GM18499 (cell line): ENCODE measurements around the gene ELOVL5.

Experiments
- ATAC-seq: cut with Tn5 transposase; IDR thresholded peaks from one replicate; pipeline ENCODE4 v1.9.1; 2021; ENCODE audit warnings: moderate number of reproducible peaks; ENCODE audit not compliant: insufficient read depth, unreplicated experiment

ELOVL5 gene

DNA sequence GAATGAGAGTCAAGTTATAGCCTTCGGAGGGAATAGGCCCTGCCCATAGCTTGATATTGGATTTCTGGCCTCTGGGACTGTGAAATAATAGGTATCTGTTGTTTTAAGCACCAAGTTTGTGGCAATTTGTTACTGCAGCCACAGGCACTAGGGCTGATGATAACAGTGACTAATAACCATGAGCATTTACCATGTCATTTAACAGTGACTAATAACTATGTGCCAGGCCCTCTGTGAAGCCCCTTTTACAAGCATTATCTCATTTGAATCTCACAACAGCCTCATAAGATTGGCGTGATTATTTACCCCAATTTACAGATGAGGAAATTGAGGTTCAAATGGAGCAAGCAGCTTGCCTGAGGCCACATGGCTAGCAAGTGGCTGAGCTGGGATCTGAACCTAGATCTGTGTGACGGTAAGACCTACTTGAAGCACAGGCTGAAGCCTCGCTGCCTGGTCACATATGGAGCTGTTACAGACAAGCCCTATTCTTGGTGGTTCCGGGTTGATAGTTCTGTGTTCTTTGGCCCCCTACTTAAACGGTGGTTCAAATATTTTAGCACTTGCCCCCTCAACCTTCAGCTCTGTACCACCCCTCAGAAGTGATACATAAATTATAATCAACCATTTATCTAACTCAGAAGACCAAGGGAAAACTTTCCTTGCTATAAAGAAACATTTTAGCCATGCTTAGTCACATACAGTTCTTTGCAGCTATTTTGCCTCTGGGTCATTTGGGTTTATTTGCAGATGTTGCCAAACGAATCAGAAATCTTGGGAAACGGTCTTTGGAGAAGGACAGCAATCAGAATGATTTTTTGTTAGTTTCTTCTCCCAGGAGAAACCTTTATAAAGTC, 98.3 kb downstream of the ELOVL5 start:
- ATAC-seq: no peak

DNA sequence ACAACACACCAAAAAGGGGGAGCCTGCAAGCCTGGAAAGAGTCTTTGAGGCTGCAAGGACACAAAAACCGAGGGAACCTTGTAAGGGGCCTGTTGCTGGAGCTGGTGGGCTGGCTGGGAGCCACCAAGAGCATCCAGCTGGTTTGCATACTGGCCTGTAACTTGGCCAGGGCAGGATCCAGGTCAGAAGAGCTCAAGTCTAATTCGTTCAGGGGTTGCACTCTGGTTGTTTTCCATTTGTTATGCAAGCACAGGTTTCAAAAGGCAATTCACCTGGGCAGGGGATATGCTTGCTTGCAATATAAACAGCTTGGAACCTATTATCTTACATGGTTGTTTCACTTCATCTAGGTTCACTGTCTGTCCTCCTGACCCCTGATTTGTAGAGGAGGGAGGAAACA, 101.8 kb downstream of the ELOVL5 start:
- no peak for ATAC-seq

DNA sequence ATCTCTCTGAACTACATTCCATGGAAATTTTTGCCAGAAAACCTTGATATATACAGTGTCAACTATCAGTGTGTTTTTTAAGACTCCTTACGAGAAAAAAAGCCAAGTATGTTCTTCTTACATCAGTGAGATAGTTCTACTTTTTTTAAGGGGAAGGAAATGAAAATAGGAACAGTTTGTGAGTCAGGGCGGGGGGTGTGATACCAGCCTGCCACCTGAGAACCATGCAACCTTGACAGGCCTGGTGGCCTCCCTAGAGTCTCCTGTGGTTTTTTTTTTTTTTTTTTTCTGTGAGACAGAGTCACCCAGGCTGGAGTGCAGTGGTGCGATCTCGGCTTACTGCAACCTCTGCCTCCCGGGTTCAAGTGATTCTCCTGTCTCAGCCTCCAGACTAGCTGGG, 103.8 kb downstream of the ELOVL5 start:
- peak; percentile 56 for ATAC-seq

DNA sequence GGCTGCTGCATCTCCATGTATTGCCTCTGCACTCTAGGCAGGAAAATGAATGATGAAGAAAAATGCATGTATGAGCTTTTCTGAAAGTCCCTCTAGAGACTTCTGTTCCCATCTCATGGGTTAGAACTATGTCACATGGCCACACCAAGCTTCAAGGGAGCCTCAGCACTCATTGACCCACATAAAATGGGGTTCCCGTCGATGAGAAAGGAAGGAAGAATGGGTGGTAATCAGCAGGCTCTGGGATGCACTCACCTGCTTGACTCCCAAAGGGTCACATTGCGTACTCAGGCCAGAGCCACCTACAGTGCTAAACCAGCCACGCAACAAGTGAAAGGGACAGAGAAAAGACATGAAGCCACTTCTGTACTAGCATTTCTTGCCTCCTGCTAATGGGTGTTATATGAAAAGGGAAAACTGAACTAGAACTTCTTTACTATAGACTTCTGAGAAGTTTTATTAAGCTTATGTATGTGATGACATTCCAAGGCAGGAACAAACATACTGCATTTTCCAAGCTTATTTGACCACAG, 104.3 kb downstream of the ELOVL5 start:
- ATAC-seq: no peak

DNA sequence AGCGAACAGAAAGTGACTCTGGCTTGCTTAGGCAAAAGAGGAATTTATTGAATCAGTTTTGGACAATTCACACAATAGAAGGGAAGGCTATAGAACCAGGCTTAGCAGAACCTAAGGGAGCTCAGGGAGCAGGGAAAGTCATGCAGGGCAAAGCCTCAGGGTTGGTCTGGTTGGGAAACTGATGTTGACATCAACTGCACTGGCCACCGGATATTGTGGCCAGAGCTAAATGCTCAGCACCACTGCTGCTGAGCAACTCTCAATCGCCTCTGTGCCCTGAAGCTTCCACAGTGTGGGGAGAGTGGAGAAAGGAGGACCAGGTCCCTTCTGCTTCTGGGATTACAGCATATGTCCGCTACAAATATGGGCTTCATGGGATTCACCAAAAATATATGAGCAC, 106.8 kb downstream of the ELOVL5 start:
- no peak for ATAC-seq

DNA sequence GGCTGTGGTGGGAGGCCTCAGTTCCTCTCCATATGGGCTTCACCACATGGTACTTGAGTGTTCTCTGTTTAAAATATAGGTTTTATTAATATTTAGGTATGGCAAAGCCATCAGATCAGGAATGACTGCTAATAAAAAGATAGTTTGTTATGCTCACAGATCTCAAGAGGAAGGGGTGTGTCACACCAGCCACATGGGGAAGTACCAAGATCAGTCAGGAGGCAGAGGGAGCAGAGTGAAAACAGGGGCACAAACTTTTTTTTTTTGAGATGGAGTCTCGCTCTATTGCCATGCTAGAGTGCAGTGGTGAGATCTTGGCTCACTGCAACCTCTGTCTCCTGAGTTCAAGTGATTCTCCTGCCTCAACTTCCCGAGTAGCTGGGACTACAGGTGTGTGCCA, 108.0 kb downstream of the ELOVL5 start:
- no peak for ATAC-seq

DNA sequence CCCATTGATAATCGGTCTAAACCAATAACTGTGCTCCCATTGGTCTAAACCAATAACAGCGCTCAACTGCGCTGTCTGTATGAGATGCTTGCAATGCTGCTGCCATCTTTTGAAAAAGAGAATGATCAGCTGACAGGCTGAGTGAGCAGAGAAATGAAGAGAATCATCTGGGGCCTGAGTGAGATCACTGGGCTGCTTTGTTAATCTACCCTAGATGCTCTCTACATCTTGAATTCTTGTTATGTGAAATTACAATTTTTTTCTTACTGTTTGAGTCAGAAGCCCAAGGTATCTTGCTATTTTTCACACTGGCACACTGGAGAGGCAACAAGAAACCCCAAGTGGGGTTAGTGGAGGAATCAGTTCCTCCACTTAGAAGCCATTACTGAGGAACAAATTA, 108.6 kb downstream of the ELOVL5 start:
- no peak for ATAC-seq

DNA sequence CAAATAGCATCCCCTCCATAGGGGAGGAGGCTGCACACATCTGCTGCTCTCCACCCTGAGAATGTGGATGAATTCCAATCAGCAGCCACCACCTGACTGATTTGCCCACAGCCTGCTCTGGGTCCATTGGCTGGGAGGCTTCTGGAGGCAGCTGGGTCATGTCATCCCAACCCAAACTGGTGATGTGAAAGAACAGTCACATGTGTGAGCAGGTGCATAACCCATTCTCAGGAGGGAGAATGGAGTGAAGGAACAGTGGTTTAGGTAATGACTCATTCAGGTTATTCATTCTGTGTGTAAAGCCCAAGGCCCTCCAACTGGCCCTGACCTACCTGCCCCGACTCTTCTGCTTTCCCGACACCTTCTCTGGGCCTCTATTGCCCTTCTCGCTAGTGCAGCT, 109.2 kb downstream of the ELOVL5 start:
- ATAC-seq: peak; percentile 51

DNA sequence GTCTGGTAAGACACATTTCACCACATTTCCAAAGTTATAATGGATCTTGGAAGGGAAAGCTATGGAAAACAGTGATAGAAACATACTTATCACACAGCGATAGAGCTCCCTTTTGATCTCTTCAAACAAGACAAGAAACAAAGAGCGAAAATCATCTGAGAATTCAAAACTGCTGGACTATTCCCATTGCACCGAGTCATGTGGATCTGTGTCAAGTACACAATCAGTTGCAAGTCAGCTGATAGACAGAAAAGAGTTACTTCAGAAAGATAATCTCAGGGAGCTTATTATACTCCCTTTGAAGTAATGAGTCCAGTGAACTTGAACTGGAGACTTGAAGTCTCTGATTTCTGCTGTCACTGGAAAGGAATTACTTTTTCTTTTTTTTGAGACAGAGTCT, 110.4 kb downstream of the ELOVL5 start:
- ATAC-seq: no peak

DNA sequence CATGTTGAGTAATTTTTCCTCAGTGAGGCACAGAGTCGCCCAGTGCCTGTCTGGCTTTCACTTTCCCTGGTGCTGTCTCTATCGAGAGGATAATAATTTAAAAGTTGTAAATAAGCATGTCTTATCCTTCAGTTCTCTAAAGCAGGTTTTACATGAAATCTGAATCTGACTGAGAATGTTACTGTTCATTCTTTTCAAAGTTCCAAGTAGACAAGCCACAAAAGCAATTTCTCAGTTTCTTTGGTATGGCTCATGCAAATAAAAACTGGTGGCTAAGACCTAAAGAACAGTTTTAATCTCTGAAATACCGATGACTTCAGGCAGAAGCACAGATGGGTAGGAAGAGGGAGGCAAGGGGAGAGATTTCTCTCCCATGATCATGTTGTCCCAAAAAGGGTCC, 112.5 kb downstream of the ELOVL5 start:
- no peak for ATAC-seq

DNA sequence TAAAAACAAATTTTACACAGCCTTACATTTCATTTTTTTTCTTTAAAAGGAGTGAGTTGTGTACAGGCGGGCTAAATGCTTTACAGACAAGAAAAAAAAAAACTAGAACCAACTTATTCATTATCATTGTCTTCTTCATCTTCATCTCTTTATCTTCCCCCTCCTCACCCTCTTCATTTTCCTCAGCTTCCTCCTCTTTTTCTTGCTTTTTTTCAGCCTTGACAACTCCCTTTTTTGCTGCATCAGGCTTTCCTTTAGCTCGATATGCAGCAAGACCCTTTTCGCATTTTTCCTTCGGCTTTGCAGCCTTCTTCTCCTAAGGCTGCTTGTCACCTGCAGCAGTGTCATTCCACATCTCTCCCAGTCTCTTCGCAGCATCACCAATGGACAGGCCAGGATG, 113.2 kb downstream of the ELOVL5 start:
- no peak for ATAC-seq

DNA sequence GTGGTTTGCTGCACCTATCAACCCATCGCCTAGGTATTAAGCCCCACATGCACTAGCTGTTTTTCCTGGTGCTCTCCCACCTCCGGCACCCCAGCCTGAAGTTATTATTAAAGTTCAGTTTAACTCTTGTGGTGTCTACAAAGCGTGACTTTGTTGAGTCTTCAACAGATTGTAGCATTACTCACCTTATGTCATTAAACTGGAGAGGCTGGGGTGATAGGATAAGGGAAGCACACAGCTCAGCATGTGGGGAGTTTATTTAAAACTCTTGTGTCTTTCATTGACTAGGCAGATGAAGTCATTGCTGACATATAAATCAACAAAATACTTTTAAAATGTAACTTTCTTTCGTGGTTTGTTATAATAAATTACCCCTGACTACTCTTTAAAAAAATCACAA, 115.4 kb downstream of the ELOVL5 start:
- ATAC-seq: no peak

DNA sequence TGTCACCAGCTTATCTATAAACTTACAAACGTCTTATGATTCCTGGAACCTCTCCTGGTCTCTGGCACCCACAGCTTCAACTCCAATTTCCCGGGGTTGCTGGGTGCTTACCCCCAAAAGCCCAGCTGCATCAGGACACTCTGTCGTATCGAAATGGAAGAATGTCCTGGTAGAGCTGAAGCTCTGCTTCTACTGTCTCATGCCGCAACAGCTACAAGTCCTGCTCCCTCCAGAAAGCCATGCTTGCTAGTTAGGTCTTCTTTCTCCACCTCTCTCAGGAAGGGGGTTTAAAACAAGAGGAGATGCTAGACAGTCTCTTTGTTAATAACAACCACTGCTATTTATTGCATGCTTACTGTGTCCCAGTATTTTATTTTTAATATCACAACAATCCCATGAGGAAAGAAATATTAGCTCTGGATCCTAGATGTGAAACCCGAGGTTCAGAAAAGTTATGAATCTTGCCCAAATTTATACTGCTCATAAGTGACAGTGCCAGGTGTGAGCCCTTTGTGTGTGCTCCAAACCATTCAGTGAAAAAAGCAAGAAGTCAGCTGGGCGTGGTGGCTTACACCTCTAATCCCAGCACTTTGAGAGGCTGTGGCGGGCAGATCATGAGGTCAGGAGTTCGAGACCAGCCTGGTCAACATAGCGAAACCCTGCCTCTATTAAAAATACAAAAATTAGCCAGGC, 117.8 kb downstream of the ELOVL5 start:
- no peak for ATAC-seq

DNA sequence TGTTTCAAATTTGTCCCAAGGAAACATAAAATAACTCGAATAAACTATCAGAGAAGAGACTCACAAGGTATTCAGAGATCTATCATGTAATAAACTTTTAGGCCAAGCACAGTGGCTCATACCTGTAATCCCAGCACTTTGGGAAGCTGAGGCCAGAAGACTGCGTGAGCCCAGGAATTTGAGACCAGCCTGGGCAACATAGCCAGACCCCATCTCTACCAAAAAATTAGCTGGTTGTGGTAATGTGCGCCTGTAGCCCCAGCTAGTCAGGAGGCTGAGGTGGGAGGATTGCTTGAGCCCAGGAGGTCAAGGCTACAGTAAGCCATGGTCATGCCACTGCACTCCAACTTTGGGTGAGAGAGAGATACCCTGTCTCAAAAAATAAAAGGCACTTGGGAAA, 120.9 kb downstream of the ELOVL5 start:
- ATAC-seq: no peak

DNA sequence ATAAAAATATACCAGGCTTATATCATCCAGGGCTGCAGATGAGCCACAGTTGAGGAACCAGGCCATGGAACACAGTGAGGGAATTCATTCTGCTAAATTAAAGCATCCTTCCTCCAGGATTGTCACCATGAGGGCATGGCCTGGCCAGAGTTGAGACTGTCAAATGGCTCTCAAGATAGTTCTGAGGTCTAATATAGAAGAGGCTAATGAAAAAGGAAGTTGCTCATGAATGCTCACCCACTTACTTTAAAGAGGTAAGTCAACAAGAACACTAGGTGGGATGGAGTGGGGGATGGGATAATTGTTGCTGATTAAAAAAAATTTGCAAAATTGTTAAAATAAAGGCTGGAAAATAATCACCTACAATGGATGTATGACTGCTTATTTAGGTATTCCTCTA, 128.1 kb downstream of the ELOVL5 start:
- ATAC-seq: no peak
